Erythroblast (primary cell): Measurements from ENCODE around the gene BCAP31.

ENCODE experiments used
- GATA1 ChIP-seq: IDR thresholded peaks from 2 replicates; pipeline ENCODE4 v1.6.1; 2011; ENCODE audit warnings: low read depth, mild to moderate bottlenecking, control low read depth, low read length, moderate library complexity
- POLR2A ChIP-seq: IDR thresholded peaks from 2 replicates; pipeline ENCODE4 v1.6.1; 2011; ENCODE audit warnings: mild to moderate bottlenecking, low read length

- TF ChIP-seq POLR2A: no peak
- no peak for TF ChIP-seq GATA1
Observed at GRCh38 chrX:153688911-153689590, 35.1 kb downstream of the BCAP31 start.
